PC-9 (cell line): Measurements from ENCODE around the gene BRD4. TPM values are rescaled to one million over a fixed set of nuclear protein-coding genes. Genes with fewer than 3 reads are reported as not detected.
A peak's percentile ranks its signal among the peaks of the same experiment; 100 is the strongest.

Experiments
- BruUV-seq: library from RNA; stranded (reverse); fragments of 400-500 nt; replicated peaks from 2 replicates; lab custom pipeline; 2021; lab: Mats Ljungman, UMichigan
- CTCF ChIA-PET: fragments of 300-600 bp; sonication (Branson Sonifier 250); formaldehyde crosslinking; loops from one replicate; lab custom pipeline; 2022; ENCODE audit warnings: antibody characterized with exemption; lab: Charles Lee
- POLR2A ChIA-PET: fragments of 300-600 bp; sonication (Branson Sonifier 250); formaldehyde crosslinking; loops from one replicate; lab custom pipeline; 2022; ENCODE audit warnings: antibody characterized with exemption; ENCODE audit not compliant: unreplicated experiment; lab: Charles Lee
- DNase-seq, 2 experiments: peaks; one replicate each; pipeline versions ENCODE4 v3.0.0 to v3.0.0-alpha.2; 2015 to 2022; ENCODE audit warnings: mixed read lengths in 1 of 2
- H2AFZ ChIP-seq: fragments of 200-600 bp; sonication (generic); 2 replicates; pipeline ENCODE4 v1.8.1; 2017; ENCODE audit warnings: antibody characterized with exemption
- H3F3A ChIP-seq: fragments of 200-600 bp; sonication (generic); 2 replicates; pipeline ENCODE4 v1.8.1; 2017; ENCODE audit warnings: antibody characterized with exemption, mild to moderate bottlenecking, low read depth; ENCODE audit not compliant: insufficient read depth
- H3K27ac ChIP-seq: fragments of 200-600 bp; sonication (generic); 2 replicates; pipeline ENCODE4 v1.6.1; 2016; ENCODE audit warnings: mixed run types
- H3K27me3 ChIP-seq: fragments of 200-600 bp; sonication (generic); 2 replicates; pipeline ENCODE4 v1.6.1; 2016; ENCODE audit warnings: low read depth, mixed run types; ENCODE audit not compliant: insufficient read depth
- H3K36me3 ChIP-seq: fragments of 200-600 bp; sonication (generic); 2 replicates; pipeline ENCODE4 v1.6.1; 2016; ENCODE audit warnings: low read depth, mixed run types
- H3K4me1 ChIP-seq: fragments of 200-600 bp; sonication (generic); replicated peaks from 2 replicates; pipeline ENCODE4 v1.6.1; 2016; ENCODE audit warnings: mixed run types; ENCODE audit not compliant: insufficient read depth
- H3K4me2 ChIP-seq: fragments of 200-600 bp; sonication (generic); 2 replicates; pipeline ENCODE4 v1.6.1; 2017; ENCODE audit warnings: mixed run types
- H3K4me3 ChIP-seq: fragments of 200-600 bp; sonication (generic); 2 replicates; pipeline ENCODE4 v1.6.1; 2016; ENCODE audit warnings: mixed run types
- H3K79me2 ChIP-seq: fragments of 200-600 bp; sonication (generic); 2 replicates; pipeline ENCODE4 v1.6.1; 2017; ENCODE audit warnings: low read depth, mixed run types
- H3K9me2 ChIP-seq: fragments of 200-600 bp; sonication (generic); 2 replicates; pipeline ENCODE4 v1.8.1; 2017; ENCODE audit warnings: mild to moderate bottlenecking; ENCODE audit not compliant: insufficient read depth
- H3K9me3 ChIP-seq: fragments of 200-600 bp; sonication (generic); 2 replicates; pipeline ENCODE4 v1.8.1; 2016; ENCODE audit warnings: low read depth; ENCODE audit not compliant: insufficient read depth
- H4K20me1 ChIP-seq: fragments of 200-600 bp; sonication (generic); 2 replicates; pipeline ENCODE4 v1.8.1; 2017; ENCODE audit not compliant: insufficient read depth
- EZH2 ChIP-seq: fragments of 200-600 bp; sonication (generic); IDR thresholded peaks from 2 replicates; pipeline ENCODE4 v1.8.0; 2017; ENCODE audit warnings: antibody characterized with exemption, low read depth
- intact Hi-C: fragments of 100-400 bp; cut with micrococcal nuclease; formaldehyde crosslinking; loops from one replicate; pipeline ENCODE4 v1.10.0; 2022; ENCODE audit not compliant: unreplicated experiment
- total RNA-seq: library from RNA; stranded (reverse); gene quantifications from 2 replicates; pipeline ENCODE4 v1.2.3, GENCODE V29; 2021
- TF ChIP-seq, protein P1 (sequence below): fragments of 200-600 bp; sonication (generic); conservative IDR thresholded peaks from 2 replicates; pipeline ENCODE4 v1.6.1; 2017; ENCODE audit warnings: mixed run types, antibody characterized with exemption, mild to moderate bottlenecking, moderate library complexity

The BRD4 gene
- total RNA-seq, 1 experiment from 2014 or later: 138 TPM

DNA sequence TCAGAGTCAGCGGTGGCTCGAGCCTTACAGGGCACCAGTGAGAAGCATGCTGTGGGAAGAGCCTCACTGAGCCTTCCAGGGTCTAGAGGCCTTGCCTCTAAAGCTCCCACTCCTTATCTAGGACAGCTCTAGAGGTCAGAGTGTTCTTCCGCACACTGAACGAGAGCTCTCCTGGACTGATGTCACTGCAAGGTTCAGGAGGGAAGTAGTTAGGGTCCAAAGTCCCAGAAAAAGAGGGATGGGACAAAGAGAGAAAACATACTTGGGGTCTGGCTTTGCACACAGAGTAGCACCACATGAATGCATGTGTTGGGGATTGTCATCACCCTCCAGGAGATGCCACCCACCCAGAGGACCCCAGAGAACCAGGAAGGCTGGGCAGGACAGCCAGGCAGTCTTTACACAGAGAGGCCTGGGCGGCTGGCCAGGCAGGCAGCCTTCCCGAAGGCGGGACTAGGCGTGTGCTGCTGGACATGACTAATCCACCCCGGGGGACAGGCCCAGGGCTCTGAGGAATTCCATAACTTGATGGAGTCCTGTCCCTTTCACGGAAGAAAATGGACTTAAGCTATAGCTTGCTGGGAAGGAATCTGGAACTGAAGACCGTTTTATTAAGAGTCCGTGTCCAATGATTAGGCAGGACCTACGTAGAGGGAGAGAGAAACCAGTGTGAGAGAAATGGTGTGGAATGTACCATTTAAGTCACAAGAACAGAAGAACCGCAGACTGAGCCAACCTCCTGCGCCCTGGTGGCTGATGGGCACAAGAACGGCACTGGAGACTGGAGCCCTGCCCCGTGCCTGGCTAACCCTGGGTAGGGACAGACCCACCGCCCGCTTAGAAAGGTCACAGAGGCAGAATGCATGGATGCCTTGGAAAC lies 83.5 kb downstream of the BRD4 start:
- peak overlapping the region; percentile 38 for H3K27ac ChIP-seq
- H3K79me2 ChIP-seq: peaks cover 74% of the 10 kb centered on the region
- peak; percentile 78 to 82 for DNase-seq
- H3K4me3 ChIP-seq: no peak overlapping the region
- 0 out of 2 replicates have a peak overlapping the region, but pooled peaks have one; percentile 2 for H3K4me2 ChIP-seq
- ChIA-PET POLR2A (interaction anchor here (0.6 to 0.7 kb wide), 3 partner anchors 113 to 868 kb away, joined by 4 to 5 read pairs (median 5); partner anchors contain the start of gene ADGRE5), CTCF (interaction anchor here (0.5 to 1.2 kb wide), 3 partner anchors 53 to 100 kb away, joined by 3 to 5 read pairs (median 3); no protein-coding TSS in a partner anchor)
- no peaks in the 10 kb centered on the region for H3K9me3 ChIP-seq
- intact Hi-C loops: no loop called here
- TF ChIP-seq, protein P1, sequence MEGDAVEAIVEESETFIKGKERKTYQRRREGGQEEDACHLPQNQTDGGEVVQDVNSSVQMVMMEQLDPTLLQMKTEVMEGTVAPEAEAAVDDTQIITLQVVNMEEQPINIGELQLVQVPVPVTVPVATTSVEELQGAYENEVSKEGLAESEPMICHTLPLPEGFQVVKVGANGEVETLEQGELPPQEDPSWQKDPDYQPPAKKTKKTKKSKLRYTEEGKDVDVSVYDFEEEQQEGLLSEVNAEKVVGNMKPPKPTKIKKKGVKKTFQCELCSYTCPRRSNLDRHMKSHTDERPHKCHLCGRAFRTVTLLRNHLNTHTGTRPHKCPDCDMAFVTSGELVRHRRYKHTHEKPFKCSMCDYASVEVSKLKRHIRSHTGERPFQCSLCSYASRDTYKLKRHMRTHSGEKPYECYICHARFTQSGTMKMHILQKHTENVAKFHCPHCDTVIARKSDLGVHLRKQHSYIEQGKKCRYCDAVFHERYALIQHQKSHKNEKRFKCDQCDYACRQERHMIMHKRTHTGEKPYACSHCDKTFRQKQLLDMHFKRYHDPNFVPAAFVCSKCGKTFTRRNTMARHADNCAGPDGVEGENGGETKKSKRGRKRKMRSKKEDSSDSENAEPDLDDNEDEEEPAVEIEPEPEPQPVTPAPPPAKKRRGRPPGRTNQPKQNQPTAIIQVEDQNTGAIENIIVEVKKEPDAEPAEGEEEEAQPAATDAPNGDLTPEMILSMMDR: no peak
- TF ChIP-seq EZH2: no peak
- BruUV-seq: TSS peak; percentile 9
- H3K27me3 ChIP-seq: no peaks in the 10 kb centered on the region
- H3K4me1 ChIP-seq: peaks cover 39% of the 10 kb centered on the region
- H3K9me2 ChIP-seq: no peaks in the 10 kb centered on the region
- H2AFZ ChIP-seq: no peak overlapping the region
- H3F3A ChIP-seq: peaks cover 38% of the 10 kb centered on the region
- H4K20me1 ChIP-seq: peaks cover 77% of the 10 kb centered on the region
- H3K36me3 ChIP-seq: peaks cover 41% of the 10 kb centered on the region

DNA sequence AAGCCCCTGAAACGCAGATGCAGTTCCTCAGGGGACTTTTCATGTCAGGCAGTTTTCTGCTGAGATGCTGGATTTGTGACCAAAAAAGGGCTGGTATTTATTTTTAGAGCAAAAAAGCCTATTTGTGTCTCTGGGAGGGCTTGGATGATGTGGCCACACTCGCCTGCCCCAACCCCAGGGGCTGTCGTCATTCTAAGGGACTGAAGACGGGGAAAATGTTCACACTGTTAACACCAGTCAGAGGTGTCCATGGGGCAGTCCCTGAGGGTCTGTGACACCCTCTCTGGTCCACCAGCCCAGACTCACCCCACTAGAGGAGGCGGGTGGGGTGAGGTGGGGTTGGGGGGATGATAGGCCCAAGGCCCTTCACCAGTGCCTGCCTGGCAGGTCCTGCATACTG lies 84.2 kb downstream of the BRD4 start:
- Histone ChIP-seq H4K20me1 (peaks cover 73% of the 10 kb centered on the region), H3K9me3 (no peaks in the 10 kb centered on the region), H3K4me2 (no peak overlapping the region), H2AFZ (no peak overlapping the region), H3K4me3 (no peak overlapping the region), H3K27me3 (no peaks in the 10 kb centered on the region), H3K79me2 (peaks cover 70% of the 10 kb centered on the region), H3K4me1 (peaks cover 39% of the 10 kb centered on the region), H3F3A (peaks cover 36% of the 10 kb centered on the region), H3K36me3 (peaks cover 38% of the 10 kb centered on the region), H3K27ac (no peak overlapping the region), H3K9me2 (no peaks in the 10 kb centered on the region)
- POLR2A ChIA-PET: no interaction called here
- TF ChIP-seq, protein P1: no peak
- no peak for TF ChIP-seq EZH2
- CTCF ChIA-PET: no interaction called here
- BruUV-seq: no TSS peak
- no peak for DNase-seq
- intact Hi-C loops: no loop called here

- Histone ChIP-seq H3K4me2 (no peak overlapping the region), H2AFZ (no peak overlapping the region), H3K4me1 (peaks cover 38% of the 10 kb centered on the region), H3K27me3 (no peaks in the 10 kb centered on the region), H3K36me3 (peaks cover 32% of the 10 kb centered on the region), H3K79me2 (peaks cover 64% of the 10 kb centered on the region), H3K4me3 (no peak overlapping the region), H3F3A (peaks cover 33% of the 10 kb centered on the region), H4K20me1 (peaks cover 66% of the 10 kb centered on the region), H3K9me2 (no peaks in the 10 kb centered on the region), H3K27ac (no peak overlapping the region), H3K9me3 (no peaks in the 10 kb centered on the region)
- CTCF ChIA-PET: no interaction called here
- POLR2A ChIA-PET: no interaction called here
- no TSS peak for BruUV-seq
- DNase-seq: no peak
- no peak for TF ChIP-seq EZH2
- TF ChIP-seq, protein P1: no peak
- intact Hi-C loops: no loop called here
Measured at GRCh38 chr19:15247107-15248014, 85.0 kb downstream of the BRD4 start.
